Thyroid gland (tissue), 4 donors: ENCODE measurements around the gene PVRIG.
"Not testable (repeated sequence)": the region's sequence is repeated elsewhere in the genome, so short reads cannot be mapped to it uniquely, and the experiment has no call there.

Experiments used
- POLR2A ChIP-seq, 2 donors: fragments of 450-650 bp; IDR thresholded peaks; one replicate each; pipeline ENCODE4 v1.6.1; 2017; ENCODE audit warnings: antibody characterized with exemption in 2 of 2, mild to moderate bottlenecking in 2 of 2, moderate library complexity in 1 of 2
- TF ChIP-seq, protein P1 (sequence below), 6 experiments: fragments of 200-600 bp in 3 of 6; fragments of 450-650 bp in 3 of 6; sonication (generic) in 3 of 6; IDR thresholded peaks; one replicate each; pipeline ENCODE4 v1.5.1; 2016 to 2019; ENCODE audit warnings: antibody characterized with exemption in 6 of 6, mild to moderate bottlenecking in 2 of 6, inconsistent platforms in 1 of 6, moderate library complexity in 1 of 6

DNA sequence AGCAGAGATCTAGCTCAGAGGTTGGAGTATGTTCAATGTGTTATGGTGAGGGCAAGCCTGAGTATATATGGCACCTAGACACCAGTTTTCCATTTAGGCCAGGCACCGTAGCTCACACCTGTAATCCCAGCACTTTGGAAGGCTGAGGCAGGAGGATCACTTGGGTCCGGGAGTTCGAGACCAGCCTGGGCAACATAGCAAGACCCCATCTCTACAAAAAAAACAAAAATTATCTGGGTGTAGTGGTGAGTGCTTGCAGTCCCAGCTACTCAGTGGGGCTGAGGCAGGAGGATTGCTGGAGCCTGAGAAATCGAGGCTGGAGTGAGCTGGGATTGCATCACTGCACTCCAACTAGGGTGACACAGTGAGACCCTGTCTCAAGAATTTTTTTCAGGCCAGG is 43.1 kb downstream of the PVRIG start:
- TF ChIP-seq, protein P1, sequence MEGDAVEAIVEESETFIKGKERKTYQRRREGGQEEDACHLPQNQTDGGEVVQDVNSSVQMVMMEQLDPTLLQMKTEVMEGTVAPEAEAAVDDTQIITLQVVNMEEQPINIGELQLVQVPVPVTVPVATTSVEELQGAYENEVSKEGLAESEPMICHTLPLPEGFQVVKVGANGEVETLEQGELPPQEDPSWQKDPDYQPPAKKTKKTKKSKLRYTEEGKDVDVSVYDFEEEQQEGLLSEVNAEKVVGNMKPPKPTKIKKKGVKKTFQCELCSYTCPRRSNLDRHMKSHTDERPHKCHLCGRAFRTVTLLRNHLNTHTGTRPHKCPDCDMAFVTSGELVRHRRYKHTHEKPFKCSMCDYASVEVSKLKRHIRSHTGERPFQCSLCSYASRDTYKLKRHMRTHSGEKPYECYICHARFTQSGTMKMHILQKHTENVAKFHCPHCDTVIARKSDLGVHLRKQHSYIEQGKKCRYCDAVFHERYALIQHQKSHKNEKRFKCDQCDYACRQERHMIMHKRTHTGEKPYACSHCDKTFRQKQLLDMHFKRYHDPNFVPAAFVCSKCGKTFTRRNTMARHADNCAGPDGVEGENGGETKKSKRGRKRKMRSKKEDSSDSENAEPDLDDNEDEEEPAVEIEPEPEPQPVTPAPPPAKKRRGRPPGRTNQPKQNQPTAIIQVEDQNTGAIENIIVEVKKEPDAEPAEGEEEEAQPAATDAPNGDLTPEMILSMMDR (IDR thresholded peaks at IDR 0.05), result not testable (repeated sequence)
- TF ChIP-seq POLR2A (IDR thresholded peaks at IDR 0.05), result not testable (repeated sequence)
